Peyer's patch (tissue), 4 donors: ENCODE results near the gene ZNF217. TPM values are rescaled to one million over a fixed set of nuclear protein-coding genes. Genes with fewer than 3 reads are reported as not detected.

Experiments
- DNase-seq, 3 donors: peaks; one replicate each; pipeline ENCODE4 v3.0.0-alpha.2; 2017 to 2019
- H3K27ac ChIP-seq, 4 donors: fragments of 200-600 bp; sonication (generic); one replicate each; pipeline ENCODE4 v1.5.1; 2016 to 2019
- H3K27me3 ChIP-seq, 2 donors: fragments of 200-600 bp; sonication (generic); one replicate each; pipeline ENCODE4 v1.5.1; 2019
- H3K36me3 ChIP-seq, 3 donors: fragments of 200-600 bp; sonication (generic); one replicate each; pipeline ENCODE4 v1.5.1; 2016 to 2019
- H3K4me1 ChIP-seq, 4 donors: fragments of 200-600 bp; sonication (generic); one replicate each; pipeline ENCODE4 v1.5.1; 2016 to 2019
- H3K4me3 ChIP-seq, 4 donors: fragments of 200-600 bp; sonication (generic); 1 replicate in 3 of 4; 2 replicates in 1 of 4; pipeline ENCODE4 v1.5.1; 2016 to 2019; ENCODE audit warnings: mild to moderate bottlenecking in 1 of 4
- H3K9me3 ChIP-seq, 4 donors: fragments of 200-600 bp; sonication (generic); one replicate each; pipeline ENCODE4 v1.5.1; 2016 to 2019; ENCODE audit warnings: mild to moderate bottlenecking in 1 of 4
- CTCF ChIP-seq, 6 experiments: fragments of 450-650 bp in 4 of 6; fragments of 200-600 bp in 2 of 6; sonication (generic) in 1 of 6; IDR thresholded peaks; one replicate each; pipeline ENCODE4 v1.5.1; 2017 to 2019; ENCODE audit warnings: antibody characterized with exemption in 6 of 6, mild to moderate bottlenecking in 3 of 6, moderate library complexity in 1 of 6
- POLR2A ChIP-seq, 2 donors: fragments of 450-650 bp; IDR thresholded peaks; one replicate each; pipeline ENCODE4 v1.5.1; 2017; ENCODE audit warnings: antibody characterized with exemption in 2 of 2, mild to moderate bottlenecking in 2 of 2, moderate library complexity in 2 of 2
- total RNA-seq, 4 donors: library from RNA; depleted of rRNA; stranded (reverse); fragments of >200 nt; gene quantifications; one replicate each; pipeline ENCODE4 v1.1.0, GENCODE V29; 2016

Gene ZNF217
- total RNA-seq, 4 donors from 2014 or later: 23.3 to 59.4 (median 43.4) TPM

DNA sequence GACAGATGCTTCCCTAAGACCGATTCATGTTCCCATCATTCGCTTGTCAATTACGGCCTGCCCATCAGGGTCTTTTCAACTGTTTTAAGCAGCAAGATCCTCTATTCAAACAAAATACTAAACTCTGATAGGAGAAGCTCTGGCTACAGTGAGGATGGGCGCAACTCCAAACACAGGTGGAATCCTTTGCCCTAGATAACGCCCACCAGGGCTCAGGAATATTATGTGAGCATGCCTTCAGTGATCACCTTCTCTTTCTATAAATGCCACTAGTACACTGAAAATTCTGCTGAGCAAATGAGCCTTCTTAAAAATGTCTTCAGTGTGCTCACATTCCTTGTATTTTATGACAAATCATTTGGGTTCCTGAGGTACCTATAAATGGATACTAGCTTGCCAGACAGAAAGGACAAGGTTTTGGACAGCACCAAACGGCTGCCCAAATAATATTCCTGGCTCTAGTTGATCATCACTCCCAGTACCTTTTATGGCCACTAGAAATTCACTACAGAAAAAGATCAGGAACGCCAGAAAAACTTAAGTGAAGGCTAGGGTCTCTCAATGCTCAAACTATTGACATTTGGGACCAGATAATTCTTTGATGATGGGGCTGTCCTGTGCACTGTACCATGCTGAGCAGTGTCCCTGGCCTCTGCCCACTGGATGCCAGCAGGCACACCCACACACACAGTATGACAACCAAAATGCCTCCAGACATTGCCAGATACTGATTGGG lies 13.1 kb downstream of the ZNF217 start:
- Histone ChIP-seq H3K27me3 (no peaks in the 10 kb centered on the region), H3K4me1 (peaks cover 0 to 69% (median 13%) of the 10 kb centered on the region in 4 donors), H3K4me3 (peak overlapping the region; percentile 13 to 43 (median 26)), H3K27ac (peak overlapping the region; percentile 66 to 83 (median 78)), H3K9me3 (no peaks in the 10 kb centered on the region), H3K36me3 (peaks cover 0 to 51% (median 0%) of the 10 kb centered on the region in 3 donors)
- DNase-seq: peak in 1 of 3 donors; percentile 50
- peak in 3 of 6 experiments; percentile 6 to 82 (median 36) for TF ChIP-seq CTCF (IDR thresholded peaks at IDR 0.05)
- TF ChIP-seq POLR2A (IDR thresholded peaks at IDR 0.05): no peak

- H3K36me3 ChIP-seq: peaks cover 0 to 59% (median 0%) of the 10 kb centered on the region in 3 donors
- peak in 1 of 6 experiments; percentile 18 for TF ChIP-seq CTCF (IDR thresholded peaks at IDR 0.05)
- TF ChIP-seq POLR2A (IDR thresholded peaks at IDR 0.05): no peak
- no peaks in the 10 kb centered on the region for H3K9me3 ChIP-seq
- peak overlapping the region; percentile 66 to 83 (median 78) for H3K27ac ChIP-seq
- no peaks in the 10 kb centered on the region for H3K27me3 ChIP-seq
- H3K4me3 ChIP-seq: peak overlapping the region; percentile 13 to 43 (median 26)
- peaks cover 0 to 64% (median 13%) of the 10 kb centered on the region in 4 donors for H3K4me1 ChIP-seq
- peak in 2 of 3 donors; percentile 46 to 56 for DNase-seq
These were observed 13.9 kb downstream of the ZNF217 start for GRCh38 chr20:53579581-53580375.

- peak in 1 of 3 donors; percentile 55 for DNase-seq
- H3K4me1 ChIP-seq: peaks cover 0 to 59% (median 13%) of the 10 kb centered on the region in 4 donors
- H3K4me3 ChIP-seq: peak overlapping the region in 2 of 4 donors; percentile 31 to 43
These were observed 14.4 kb downstream of the ZNF217 start for GRCh38 chr20:53579266-53579580.

DNA sequence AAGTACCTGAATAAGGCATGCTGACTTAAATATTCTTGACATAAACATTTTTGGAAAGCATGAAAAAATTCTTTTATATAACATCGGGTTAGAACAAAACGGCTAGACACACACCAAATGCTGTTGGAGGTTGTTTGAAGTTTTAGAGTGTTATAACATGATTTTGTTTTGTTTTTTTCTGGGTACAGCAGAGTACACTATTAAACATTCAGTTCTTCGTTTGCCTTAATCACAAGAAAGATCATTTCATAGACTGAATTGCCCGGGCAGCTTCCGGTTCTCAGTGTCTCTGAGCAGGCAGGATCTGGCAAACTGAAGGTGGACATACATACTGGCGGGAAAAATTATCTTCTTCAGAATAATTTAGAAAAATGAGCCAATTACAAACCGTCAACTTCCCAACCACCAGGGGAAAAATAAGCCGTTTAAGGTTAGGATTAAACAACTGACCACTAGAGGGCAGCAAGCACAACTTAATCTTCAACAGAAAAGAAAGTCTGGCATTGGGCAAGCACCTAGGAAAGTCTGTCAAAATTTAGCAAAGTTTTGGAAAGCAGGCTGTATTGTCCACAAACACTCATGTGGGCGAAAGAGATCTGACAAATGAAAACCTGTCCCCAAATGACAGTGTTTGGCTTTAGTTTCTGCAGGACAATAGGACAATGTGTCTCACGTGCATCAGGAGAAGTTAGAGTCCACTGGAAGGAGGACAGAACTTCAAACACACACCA lies 15.0 kb downstream of the ZNF217 start:
- DNase-seq: peak in 2 of 3 donors; percentile 63 to 67
- peaks cover 0 to 70% (median 0%) of the 10 kb centered on the region in 3 donors for H3K36me3 ChIP-seq
- peaks cover 0 to 55% (median 13%) of the 10 kb centered on the region in 4 donors for H3K4me1 ChIP-seq
- H3K27ac ChIP-seq: peak overlapping the region; percentile 66 to 83 (median 78)
- no peaks in the 10 kb centered on the region for H3K9me3 ChIP-seq
- H3K27me3 ChIP-seq: no peaks in the 10 kb centered on the region
- H3K4me3 ChIP-seq: peak overlapping the region in 2 of 4 donors; percentile 31 to 43
- TF ChIP-seq CTCF (IDR thresholded peaks at IDR 0.05) (peak; percentile 90 to 100 (median 99)), POLR2A (IDR thresholded peaks at IDR 0.05) (no peak)

More at GRCh38 chr20:53579266-53579580, 14.4 kb downstream of the ZNF217 start:
- Histone ChIP-seq H3K27me3 (no peaks in the 10 kb centered on the region), H3K9me3 (no peaks in the 10 kb centered on the region), H3K36me3 (peaks cover 0 to 64% (median 0%) of the 10 kb centered on the region in 3 donors), H3K27ac (peak overlapping the region; percentile 66 to 83 (median 78))
- TF ChIP-seq CTCF (IDR thresholded peaks at IDR 0.05): no peak
- TF ChIP-seq POLR2A (IDR thresholded peaks at IDR 0.05): no peak
